Endothelial cell of umbilical vein (primary cell): Measurements from ENCODE around the gene VPS35L. TPM values are rescaled to one million over a fixed set of nuclear protein-coding genes. Genes with fewer than 3 reads are reported as not detected.

Source experiments
- BruUV-seq: library from RNA; stranded (reverse); fragments of 400-500 nt; replicated peaks from 2 replicates; lab custom pipeline; 2021; lab: Mats Ljungman, UMichigan
- CTCF ChIA-PET: fragments of 300-600, 350-600 bp; sonication (Branson Sonifier 250); formaldehyde crosslinking; loops from one replicate; lab custom pipeline; 2021; ENCODE audit warnings: antibody characterized with exemption, inconsistent platforms; lab: Charles Lee
- POLR2A ChIA-PET: fragments of 300-600, 350-600 bp; sonication (Branson Sonifier 250); formaldehyde crosslinking; loops from one replicate; lab custom pipeline; 2021; ENCODE audit warnings: antibody characterized with exemption, inconsistent platforms; lab: Charles Lee
- DNase-seq: peaks from one replicate; pipeline ENCODE4 v3.0.0-alpha.2; 2011; ENCODE audit warnings: low read depth, low spot score
- FAIRE-seq: peaks from 2 replicates; lab custom pipeline; 2011; peaks lifted over from hg19 to GRCh38; lab: Jason Lieb, UNC
- H2AFZ ChIP-seq: 2 replicates; pipeline ENCODE4 v1.6.0; 2012; ENCODE audit warnings: low read depth, low read length, control low read depth, inconsistent platforms
- H3K27ac ChIP-seq: 2 replicates; pipeline ENCODE4 v1.5.1; 2011; ENCODE audit warnings: low read depth, mild to moderate bottlenecking, control low read depth, low read length, moderate library complexity; ENCODE audit not compliant: insufficient read depth
- H3K27me3 ChIP-seq, 2 experiments: 2 replicates each; pipeline versions ENCODE4 v1.6.0 to v1.6.1; 2011; ENCODE audit warnings: low read length in 2 of 2, mixed read lengths in 1 of 2; ENCODE audit not compliant: control insufficient read depth in 2 of 2, insufficient read depth in 2 of 2
- H3K36me3 ChIP-seq, 2 experiments: 2 replicates in 1 of 2; 3 replicates in 1 of 2; pipeline ENCODE4 v1.5.1; 2011; ENCODE audit warnings: low read length in 2 of 2, mild to moderate bottlenecking in 1 of 2, moderate library complexity in 1 of 2; ENCODE audit not compliant: control insufficient read depth in 2 of 2, insufficient read depth in 2 of 2; ENCODE audit errors: extremely low read depth in 1 of 2
- H3K4me1 ChIP-seq: 3 replicates; pipeline ENCODE4 v1.5.1; 2011; ENCODE audit warnings: mild to moderate bottlenecking, low read length; ENCODE audit not compliant: control insufficient read depth, insufficient read depth; ENCODE audit errors: extremely low read depth
- H3K4me2 ChIP-seq: 2 replicates; pipeline ENCODE4 v1.6.1; 2011; ENCODE audit warnings: low read length, control low read depth, mixed read lengths; ENCODE audit not compliant: insufficient read depth
- H3K4me3 ChIP-seq, 3 experiments: fragments of 200-600 bp in 1 of 3; sonication (generic), shearing (Covaris generic) in 1 of 3; replicated peaks in 1 of 3; 2 replicates each; pipeline ENCODE4 v1.5.1; 2011 to 2016; ENCODE audit warnings: control low read depth in 3 of 3, low read length in 3 of 3, mild to moderate bottlenecking in 2 of 3, inconsistent platforms in 1 of 3, low read depth in 1 of 3, moderate library complexity in 1 of 3; ENCODE audit not compliant: insufficient read depth in 1 of 3
- H3K79me2 ChIP-seq: 2 replicates; pipeline ENCODE4 v1.6.0; 2012; ENCODE audit warnings: low read length, inconsistent platforms; ENCODE audit not compliant: control insufficient read depth, insufficient read depth
- H3K9ac ChIP-seq: replicated peaks from 2 replicates; pipeline ENCODE3; 2011; ENCODE audit warnings: low read length, control low read depth; ENCODE audit not compliant: insufficient read depth; ENCODE audit errors: extremely low read depth
- H3K9me1 ChIP-seq: replicated peaks from 3 replicates; pipeline ENCODE4 v1.6.0; 2011; ENCODE audit warnings: mild to moderate bottlenecking, low read length; ENCODE audit not compliant: control insufficient read depth, insufficient read depth; ENCODE audit errors: extremely low read depth
- H3K9me3 ChIP-seq: replicated peaks from 2 replicates; pipeline ENCODE4 v1.5.1; 2012; ENCODE audit warnings: low read length, inconsistent platforms; ENCODE audit not compliant: control insufficient read depth, insufficient read depth
- H4K20me1 ChIP-seq: replicated peaks from 2 replicates; pipeline ENCODE3; 2011; ENCODE audit warnings: mild to moderate bottlenecking, low read length; ENCODE audit not compliant: control insufficient read depth, insufficient read depth; ENCODE audit errors: extremely low read depth
- CTCF ChIP-seq, 2 donors: IDR thresholded peaks; 1 replicate in 1 of 2; 2 replicates in 1 of 2; pipeline ENCODE4 v1.5.1; 2011; ENCODE audit warnings: low read length in 2 of 2, mild to moderate bottlenecking in 2 of 2, moderate library complexity in 2 of 2, control low read depth in 1 of 2, inconsistent platforms in 1 of 2, low read depth in 1 of 2; ENCODE audit not compliant: insufficient read depth in 1 of 2; ENCODE audit errors: extremely low read depth in 1 of 2
- EZH2 ChIP-seq: IDR thresholded peaks from 2 replicates; pipeline ENCODE4 v1.6.1; 2012; ENCODE audit warnings: borderline replicate concordance, low read depth, mild to moderate bottlenecking, moderate library complexity, low read length, inconsistent platforms; ENCODE audit not compliant: severe bottlenecking
- FOS ChIP-seq: IDR thresholded peaks from 2 replicates; pipeline ENCODE4 v1.6.1; 2011; ENCODE audit warnings: mild to moderate bottlenecking, low read length, moderate library complexity, borderline replicate concordance; ENCODE audit not compliant: insufficient read depth
- GATA2 ChIP-seq: IDR thresholded peaks from 2 replicates; pipeline ENCODE4 v1.7.0; 2011; ENCODE audit warnings: low read depth, mild to moderate bottlenecking, moderate library complexity, mixed read lengths, low read length; ENCODE audit not compliant: insufficient read length, insufficient read depth
- JUN ChIP-seq: IDR thresholded peaks from 2 replicates; pipeline ENCODE4 v1.6.1; 2011; ENCODE audit warnings: borderline replicate concordance, low read depth; ENCODE audit not compliant: insufficient read length, insufficient read depth
- MAX ChIP-seq: IDR thresholded peaks from 2 replicates; pipeline ENCODE4 v1.6.1; 2011; ENCODE audit not compliant: insufficient read depth, insufficient read length
- MYC ChIP-seq: IDR thresholded peaks from one replicate; pipeline ENCODE4 v1.6.1; 2011; ENCODE audit warnings: mild to moderate bottlenecking, low read depth, low read length
- POLR2A ChIP-seq: IDR thresholded peaks from 2 replicates; pipeline ENCODE4 v1.6.1; 2012; ENCODE audit warnings: low read depth, mild to moderate bottlenecking, control low read depth, low read length
- POLR2AphosphoS5 ChIP-seq: IDR thresholded peaks from 2 replicates; pipeline ENCODE4 v1.6.1; 2012; ENCODE audit warnings: low read depth, mild to moderate bottlenecking, control low read depth, low read length, moderate library complexity; ENCODE audit not compliant: insufficient read depth
- dilution Hi-C: fragments of 300-500 bp; cut with MboI; formaldehyde crosslinking; loops from one replicate; pipeline ENCODE4 v1.15.0; 2019; ENCODE audit warnings: low sequenced_read_pairs; ENCODE audit not compliant: extremely low pct_ligation_motif_present
- intact Hi-C: fragments of 100-400 bp; cut with micrococcal nuclease; formaldehyde crosslinking; loops from one replicate; pipeline ENCODE4 v1.10.0; 2022
- polyA plus RNA-seq, 4 experiments: library from polyadenylated mRNA; depleted of rRNA in 3 of 4; stranded (reverse) in 3 of 4; unstranded in 1 of 4; fragments of >200 nt; gene quantifications; 2 replicates each; pipeline versions ENCODE4 v1.2.1 to v1.2.3, GENCODE V29; 2011 to 2012; ENCODE audit warnings: missing spikeins in 1 of 4
- total RNA-seq: library from RNA; stranded (reverse); gene quantifications from 2 replicates; pipeline ENCODE4 v1.2.3, GENCODE V29; 2021

VPS35L gene
- total and polyA plus RNA-seq, 2 donors (not counting 3 experiments of a cell fraction or from before 2014, with no cell fraction given), result 49.1 to 91.1 TPM

GRCh38 chr16:19616241-19616640, 60.7 kb downstream of the VPS35L start:
- FAIRE-seq (no peak), DNase-seq (no peak)
- no peaks in the 10 kb centered on the region for H3K27me3 ChIP-seq
- ChIA-PET CTCF (interaction anchor here (1.5 to 1.9 kb wide), 2 partner anchors 15 to 270 kb away, joined by 4 to 9 read pairs; no protein-coding TSS in a partner anchor), POLR2A (no interaction called here)
- H3K9ac ChIP-seq, result no peak overlapping the region
- H3K9me1 ChIP-seq, result no peaks in the 10 kb centered on the region
- intact Hi-C loops, result no loop called here
- H4K20me1 ChIP-seq, result no peaks in the 10 kb centered on the region
- no peak overlapping the region for H3K27ac ChIP-seq
- no peaks in the 10 kb centered on the region for H3K4me1 ChIP-seq
- no peaks in the 10 kb centered on the region for H3K9me3 ChIP-seq
- peaks cover 4 to 5% of the 10 kb centered on the region in 2 experiments for H3K36me3 ChIP-seq
- H3K4me2 ChIP-seq, result no peak overlapping the region
- BruUV-seq, result no TSS peak
- dilution Hi-C loops, result no loop called here
- TF ChIP-seq FOS (no peak), EZH2 (no peak), GATA2 (no peak), CTCF (IDR thresholded peaks at IDR 0.05; ENCODE audit: extremely low read depth in 1 of 2, insufficient read depth in 1 of 2, low read depth in 1 of 2, low read length in 2 of 2) (no peak), JUN (no peak), POLR2A (no peak), POLR2AphosphoS5 (no peak), MYC (no peak), MAX (no peak)
- no peak overlapping the region for H2AFZ ChIP-seq
- H3K4me3 ChIP-seq, result no peak overlapping the region
- H3K79me2 ChIP-seq, result no peaks in the 10 kb centered on the region
